AG09319 (cell line): ENCODE data around the gene PRDM7.

Experiments used
- DNase-seq: peaks from one replicate; pipeline ENCODE4 v3.0.0-alpha.2; 2010; ENCODE audit warnings: low read depth; ENCODE audit errors: extremely low read depth
- CTCF ChIP-seq: IDR thresholded peaks from 2 replicates; pipeline ENCODE4 v1.5.1; 2011; ENCODE audit warnings: low read depth, mild to moderate bottlenecking, inconsistent platforms, low read length, moderate library complexity

Gene PRDM7

GRCh38 chr16:90084215-90084950 is 7.3 kb upstream of the PRDM7 start:
- DNase-seq = no peak
- no peak for TF ChIP-seq CTCF

GRCh38 chr16:90083139-90083538 is 6.0 kb upstream of the PRDM7 start:
- no peak for TF ChIP-seq CTCF
- no peak for DNase-seq

- no peak for DNase-seq
- TF ChIP-seq CTCF = no peak
These were observed 4.5 kb upstream of the PRDM7 start for GRCh38 chr16:90081606-90081970.

- TF ChIP-seq CTCF = no peak
- DNase-seq = no peak
These were observed 1.4 kb upstream of the PRDM7 start for GRCh38 chr16:90078579-90078895.

GRCh38 chr16:90077757-90078578 is 837 bp upstream of the PRDM7 start:
- no peak for DNase-seq
- no peak; the same call in 1 of the 2 replicates for TF ChIP-seq CTCF

- no peak for DNase-seq
- no peak for TF ChIP-seq CTCF
These were observed 4.6 kb downstream of the PRDM7 start for GRCh38 chr16:90072442-90073105.

GRCh38 chr16:90070440-90070839 is 6.7 kb downstream of the PRDM7 start:
- no peak for TF ChIP-seq CTCF
- no peak for DNase-seq
